Caco-2 (cell line): Measurements from ENCODE around the gene RAC3. TPM values are rescaled to one million over a fixed set of nuclear protein-coding genes. Genes with fewer than 3 reads are reported as not detected.

Experiments used
- BruUV-seq: library from RNA; stranded (reverse); fragments of 400-500 nt; replicated peaks from 2 replicates; lab custom pipeline; 2021; lab: Mats Ljungman, UMichigan
- CTCF ChIA-PET: fragments of 300-600 bp; sonication (Branson Sonifier 250); formaldehyde crosslinking; loops from one replicate; lab custom pipeline; 2022; ENCODE audit warnings: antibody characterized with exemption; lab: Charles Lee
- POLR2A ChIA-PET: fragments of 300-600 bp; sonication (Branson Sonifier 250); formaldehyde crosslinking; loops from one replicate; lab custom pipeline; 2022; ENCODE audit warnings: antibody characterized with exemption; lab: Charles Lee
- DNase-seq, 2 experiments: peaks; one replicate each; pipeline versions ENCODE4 v3.0.0 to v3.0.0-alpha.2; 2020 to 2022
- H3K27me3 ChIP-seq: replicated peaks from 2 replicates; pipeline ENCODE4 v1.6.0; 2011; ENCODE audit warnings: low read length; ENCODE audit not compliant: control insufficient read depth, insufficient read depth
- H3K36me3 ChIP-seq: 2 replicates; pipeline ENCODE4 v1.5.1; 2011; ENCODE audit warnings: low read length; ENCODE audit not compliant: control insufficient read depth, insufficient read depth
- H3K4me1 ChIP-seq: fragments of 250-450 bp; sonication (Bioruptor Pico); 2 replicates; pipeline ENCODE4 v1.5.1; 2020; ENCODE audit warnings: mild to moderate bottlenecking
- H3K4me3 ChIP-seq: 2 replicates; pipeline ENCODE4 v1.5.1; 2011; ENCODE audit warnings: low read depth, mild to moderate bottlenecking, control low read depth, low read length
- H3K9me3 ChIP-seq: fragments of 250-450 bp; sonication (Bioruptor Pico); 2 replicates; pipeline ENCODE4 v1.5.1; 2020; ENCODE audit warnings: mild to moderate bottlenecking, moderate library complexity
- H3K27ac Mint-ChIP-seq: one replicate; pipeline ENCODE4 v1.8.0; 2022; ENCODE audit warnings: mixed read lengths; ENCODE audit not compliant: unreplicated experiment
- H3K27me3 Mint-ChIP-seq: one replicate; pipeline ENCODE4 v1.8.0; 2022; ENCODE audit warnings: mixed read lengths; ENCODE audit not compliant: insufficient read depth, unreplicated experiment
- H3K36me3 Mint-ChIP-seq: one replicate; pipeline ENCODE4 v1.8.0; 2022; ENCODE audit warnings: mild to moderate bottlenecking, mixed read lengths; ENCODE audit not compliant: insufficient read depth, unreplicated experiment
- H3K4me1 Mint-ChIP-seq: one replicate; pipeline ENCODE4 v1.8.0; 2022; ENCODE audit warnings: low read depth, mixed read lengths; ENCODE audit not compliant: unreplicated experiment
- H3K4me3 Mint-ChIP-seq: one replicate; pipeline ENCODE4 v1.8.0; 2022; ENCODE audit warnings: mild to moderate bottlenecking, moderate library complexity, mixed read lengths; ENCODE audit not compliant: unreplicated experiment
- H3K9me3 Mint-ChIP-seq: one replicate; pipeline ENCODE4 v1.8.0; 2022; ENCODE audit warnings: mixed read lengths; ENCODE audit not compliant: unreplicated experiment
- CTCF ChIP-seq, 2 experiments: fragments of 200-600 bp in 1 of 2; IDR thresholded peaks; 1 replicate in 1 of 2; 2 replicates in 1 of 2; pipeline versions ENCODE4 v1.5.1 to v1.8.0; 2011 to 2022; ENCODE audit warnings: antibody characterized with exemption in 1 of 2, control low read depth in 1 of 2, inconsistent platforms in 1 of 2, low read depth in 1 of 2, low read length in 1 of 2, mild to moderate bottlenecking in 1 of 2, moderate library complexity in 1 of 2; ENCODE audit not compliant: insufficient read depth in 1 of 2, severe bottlenecking in 1 of 2, unreplicated experiment in 1 of 2
- intact Hi-C: fragments of 100-400 bp; cut with micrococcal nuclease; formaldehyde crosslinking; loops from one replicate; pipeline ENCODE4 v1.10.0; 2022; ENCODE audit not compliant: unreplicated experiment
- total RNA-seq: library from RNA; stranded (reverse); gene quantifications from 2 replicates; pipeline ENCODE4 v1.2.3, GENCODE V29; 2022

RAC3 gene
- total RNA-seq, 1 experiment from 2014 or later: 94.5 TPM

- Histone ChIP-seq H3K27me3 (no peaks in the 10 kb centered on the region), H3K4me1 (peaks cover 12% of the 10 kb centered on the region), H3K4me3 (peak overlapping the region; percentile 59; the same call in 1 of the 2 replicates), H3K9me3 (no peaks in the 10 kb centered on the region), H3K36me3 (peaks cover 3% of the 10 kb centered on the region; the same call in 1 of the 2 replicates)
- Mint-ChIP-seq H3K36me3 (peaks cover 35% of the 10 kb centered on the region), H3K9me3 (no peaks in the 10 kb centered on the region), H3K27ac (no peak overlapping the region), H3K4me1 (no peaks in the 10 kb centered on the region), H3K27me3 (no peaks in the 10 kb centered on the region), H3K4me3 (peak overlapping the region; percentile 74)
- DNase-seq: no peak
- BruUV-seq: no TSS peak
- POLR2A ChIA-PET: interaction anchor here (0.5 kb wide), 1 partner anchor 29 kb away, joined by 5 read pairs; no protein-coding TSS in a partner anchor
- no peak for TF ChIP-seq CTCF (IDR thresholded peaks at IDR 0.05; ENCODE audit: insufficient read depth in 1 of 2, low read depth in 1 of 2, low read length in 1 of 2, severe bottlenecking in 1 of 2, unreplicated experiment in 1 of 2)
- CTCF ChIA-PET: interaction anchor here (2.0 kb wide), 1 partner anchor 33 kb away, joined by 7 read pairs; no protein-coding TSS in a partner anchor
- intact Hi-C loops: no loop called here
Observed at GRCh38 chr17:82063424-82064415, 32.2 kb downstream of the RAC3 start.

- Mint-ChIP-seq H3K4me3 (peak overlapping the region; percentile 74), H3K4me1 (no peaks in the 10 kb centered on the region), H3K27me3 (no peaks in the 10 kb centered on the region), H3K27ac (no peak overlapping the region), H3K36me3 (peaks cover 27% of the 10 kb centered on the region), H3K9me3 (no peaks in the 10 kb centered on the region)
- Histone ChIP-seq H3K4me1 (peaks cover 12% of the 10 kb centered on the region), H3K4me3 (peak overlapping the region; percentile 59), H3K36me3 (peaks cover 3% of the 10 kb centered on the region; the same call in 1 of the 2 replicates), H3K27me3 (no peaks in the 10 kb centered on the region), H3K9me3 (no peaks in the 10 kb centered on the region)
- POLR2A ChIA-PET: interaction anchor here (0.8 kb wide), 1 partner anchor 34 kb away, joined by 3 read pairs; no protein-coding TSS in a partner anchor
- DNase-seq: no peak
- no peak for TF ChIP-seq CTCF (IDR thresholded peaks at IDR 0.05; ENCODE audit: insufficient read depth in 1 of 2, low read depth in 1 of 2, low read length in 1 of 2, severe bottlenecking in 1 of 2, unreplicated experiment in 1 of 2)
- CTCF ChIA-PET: interaction anchor here (0.9 kb wide), 1 partner anchor 34 kb away, joined by 3 read pairs; no protein-coding TSS in a partner anchor
- TSS peak; percentile 64 for BruUV-seq
- intact Hi-C loops: no loop called here
Observed at GRCh38 chr17:82064433-82065192, 33.1 kb downstream of the RAC3 start.
